ENCODE results near the gene AHCYL2. TPM values are rescaled to one million over a fixed set of nuclear protein-coding genes. Genes with fewer than 3 reads are reported as not detected.
"Not testable (repeated sequence)": the region's sequence is repeated elsewhere in the genome, so short reads cannot be mapped to it uniquely, and the experiment has no call there.

Gene AHCYL2
- total and polyA plus RNA-seq, 2 donors (not counting 1 experiment from before 2014, with no cell fraction given), result 8.8 to 26.2 TPM

DNA sequence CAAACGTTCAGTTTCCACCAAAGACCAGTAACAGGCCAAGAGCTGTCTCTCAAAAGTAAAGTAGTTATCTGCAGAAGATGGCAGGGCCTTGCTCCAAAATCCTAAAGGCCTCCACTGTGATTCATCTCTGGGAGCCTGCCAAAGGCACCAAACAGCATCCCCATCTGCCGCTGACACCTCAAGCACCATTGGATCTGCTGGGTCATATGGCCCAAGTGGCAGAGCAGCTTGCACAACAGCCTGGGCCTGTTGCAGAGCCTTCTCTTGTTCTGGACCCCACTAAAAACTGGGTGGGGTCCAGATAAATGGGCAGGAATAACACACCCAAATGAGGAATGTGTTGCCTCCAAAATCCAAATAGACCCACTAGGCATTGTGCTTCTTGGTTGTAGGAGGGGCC, 222.1 kb downstream of the AHCYL2 start:
- H3K27me3 ChIP-seq (replicated peaks in 1 of 4; ENCODE audit: control extremely low read depth in 1 of 4, control insufficient read depth in 3 of 4, insufficient read depth in 4 of 4, low read length in 3 of 4); H3K4me3 Mint-ChIP-seq; ATAC-seq (ENCODE audit: low read depth); H2AFZ ChIP-seq (ENCODE audit: insufficient read depth, low read depth, low read length, poor library complexity, severe bottlenecking); H3K27ac ChIP-seq (ENCODE audit: low read length in 2 of 2); H3K27ac Mint-ChIP-seq; intact Hi-C loops (cut with micrococcal nuclease); H3K9me3 ChIP-seq (ENCODE audit: control extremely low read depth in 1 of 3, control insufficient read depth in 2 of 3, insufficient read depth in 1 of 3, low read length in 2 of 3); H3K79me2 ChIP-seq (ENCODE audit: control insufficient read depth, insufficient read depth, low read length); CTCF ChIA-PET; H3K27me3 Mint-ChIP-seq; POLR2A ChIA-PET; H3K4me1 ChIP-seq (ENCODE audit: control insufficient read depth in 2 of 2, insufficient read depth in 2 of 2, low read length in 2 of 2); DNase-seq; H3K36me3 ChIP-seq (replicated peaks in 1 of 2; ENCODE audit: control extremely low read depth in 1 of 2, control insufficient read depth in 1 of 2, extremely low read depth in 1 of 2, insufficient read depth in 2 of 2, low read length in 1 of 2); H4K20me1 ChIP-seq (ENCODE audit: control insufficient read depth, insufficient read depth, low read length, poor library complexity, severe bottlenecking); H3K9me3 Mint-ChIP-seq (ENCODE audit: insufficient read depth); H3K4me3 ChIP-seq (ENCODE audit: control extremely low read depth in 1 of 5, extremely low read depth in 1 of 5, insufficient read depth in 1 of 5, low read depth in 2 of 5, low read length in 4 of 5); H3K9ac ChIP-seq (ENCODE audit: low read length); H3K4me1 Mint-ChIP-seq; H3K4me2 ChIP-seq (replicated peaks; ENCODE audit: low read depth, low read length, poor library complexity, severe bottlenecking): not testable (repeated sequence)
- 0% methylated on average over 1 of the region's 2 CpGs for WGBS (ENCODE audit: insufficient coverage)

DNA sequence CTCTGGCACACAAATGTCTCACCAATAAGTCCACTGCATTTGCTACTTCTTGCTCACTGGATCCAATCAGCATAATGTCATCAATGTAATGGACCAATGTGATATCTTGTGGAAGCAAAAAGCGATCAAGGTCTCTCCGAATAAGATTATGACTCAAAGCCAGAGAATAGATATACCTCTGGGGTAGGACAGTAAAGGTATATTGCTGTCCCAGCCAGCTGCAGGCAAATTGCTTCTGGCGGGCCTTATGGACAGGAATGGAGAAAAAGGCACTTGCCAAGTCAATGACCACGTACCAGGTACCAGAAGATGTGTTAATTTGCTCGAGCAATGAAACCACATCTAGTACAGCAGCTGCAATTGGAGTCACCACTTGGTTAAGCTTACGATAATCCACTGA, 222.6 kb downstream of the AHCYL2 start:
- H3K4me2 ChIP-seq (replicated peaks; ENCODE audit: low read depth, low read length, poor library complexity, severe bottlenecking); intact Hi-C loops (cut with micrococcal nuclease); H3K9me3 ChIP-seq (ENCODE audit: control extremely low read depth in 1 of 3, control insufficient read depth in 2 of 3, insufficient read depth in 1 of 3, low read length in 2 of 3); H3K4me3 ChIP-seq (ENCODE audit: control extremely low read depth in 1 of 5, extremely low read depth in 1 of 5, insufficient read depth in 1 of 5, low read depth in 2 of 5, low read length in 4 of 5); H3K27me3 ChIP-seq (replicated peaks in 1 of 4; ENCODE audit: control extremely low read depth in 1 of 4, control insufficient read depth in 3 of 4, insufficient read depth in 4 of 4, low read length in 3 of 4); H3K27me3 Mint-ChIP-seq; DNase-seq; H3K27ac Mint-ChIP-seq; H3K27ac ChIP-seq (ENCODE audit: low read length in 2 of 2); H3K9ac ChIP-seq (ENCODE audit: low read length); H3K9me3 Mint-ChIP-seq (ENCODE audit: insufficient read depth); POLR2A ChIA-PET; H3K4me1 ChIP-seq (ENCODE audit: control insufficient read depth in 2 of 2, insufficient read depth in 2 of 2, low read length in 2 of 2); H4K20me1 ChIP-seq (ENCODE audit: control insufficient read depth, insufficient read depth, low read length, poor library complexity, severe bottlenecking); H3K36me3 ChIP-seq (replicated peaks in 1 of 2; ENCODE audit: control extremely low read depth in 1 of 2, control insufficient read depth in 1 of 2, extremely low read depth in 1 of 2, insufficient read depth in 2 of 2, low read length in 1 of 2); H3K4me3 Mint-ChIP-seq; H3K4me1 Mint-ChIP-seq; CTCF ChIA-PET; H2AFZ ChIP-seq (ENCODE audit: insufficient read depth, low read depth, low read length, poor library complexity, severe bottlenecking); ATAC-seq (ENCODE audit: low read depth); H3K79me2 ChIP-seq (ENCODE audit: control insufficient read depth, insufficient read depth, low read length): not testable (repeated sequence)
- 58% methylated on average over 2 of the region's 6 CpGs for WGBS (ENCODE audit: insufficient coverage)

DNA sequence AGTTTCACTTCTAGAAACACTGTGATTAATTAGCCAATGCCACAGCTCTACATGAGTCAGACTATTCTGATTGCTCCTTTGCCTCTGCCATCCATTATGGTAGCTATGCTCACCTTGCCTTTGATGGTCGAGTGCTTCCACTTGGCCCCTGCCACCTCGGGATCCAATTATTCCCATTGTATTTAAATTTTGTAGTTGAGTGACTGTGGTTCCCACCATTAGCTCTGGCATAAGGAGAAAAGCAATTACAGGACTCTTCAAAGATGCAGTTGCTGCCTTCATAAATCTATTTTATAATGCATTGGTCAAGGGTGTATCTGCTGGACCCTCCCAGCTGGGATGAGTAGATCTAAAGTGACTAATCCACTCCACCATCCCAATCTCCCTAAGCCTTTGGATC, 223.8 kb downstream of the AHCYL2 start:
- POLR2A ChIA-PET; H3K27ac ChIP-seq (ENCODE audit: low read length in 2 of 2); DNase-seq; H3K4me3 Mint-ChIP-seq; H4K20me1 ChIP-seq (ENCODE audit: control insufficient read depth, insufficient read depth, low read length, poor library complexity, severe bottlenecking); CTCF ChIA-PET; H3K4me1 Mint-ChIP-seq; H3K36me3 ChIP-seq (replicated peaks in 1 of 2; ENCODE audit: control extremely low read depth in 1 of 2, control insufficient read depth in 1 of 2, extremely low read depth in 1 of 2, insufficient read depth in 2 of 2, low read length in 1 of 2); H2AFZ ChIP-seq (ENCODE audit: insufficient read depth, low read depth, low read length, poor library complexity, severe bottlenecking); ATAC-seq (ENCODE audit: low read depth); H3K4me1 ChIP-seq (ENCODE audit: control insufficient read depth in 2 of 2, insufficient read depth in 2 of 2, low read length in 2 of 2); H3K4me2 ChIP-seq (replicated peaks; ENCODE audit: low read depth, low read length, poor library complexity, severe bottlenecking); H3K27me3 ChIP-seq (replicated peaks in 1 of 4; ENCODE audit: control extremely low read depth in 1 of 4, control insufficient read depth in 3 of 4, insufficient read depth in 4 of 4, low read length in 3 of 4); H3K27ac Mint-ChIP-seq; H3K9me3 Mint-ChIP-seq (ENCODE audit: insufficient read depth); intact Hi-C loops (cut with micrococcal nuclease); H3K9me3 ChIP-seq (ENCODE audit: control extremely low read depth in 1 of 3, control insufficient read depth in 2 of 3, insufficient read depth in 1 of 3, low read length in 2 of 3); H3K9ac ChIP-seq (ENCODE audit: low read length); H3K79me2 ChIP-seq (ENCODE audit: control insufficient read depth, insufficient read depth, low read length); H3K27me3 Mint-ChIP-seq; H3K4me3 ChIP-seq (ENCODE audit: control extremely low read depth in 1 of 5, extremely low read depth in 1 of 5, insufficient read depth in 1 of 5, low read depth in 2 of 5, low read length in 4 of 5): not testable (repeated sequence)
- WGBS (ENCODE audit: insufficient coverage), result no CpG with 5 or more reads among the region's 2 CpGs

Data from B cell (primary cell).